Vagina (tissue), 2 donors: Measurements from ENCODE around the gene LRRC7.

ENCODE experiments used
- CTCF ChIP-seq, 3 experiments: fragments of 450-650 bp in 2 of 3; fragments of 200-600 bp in 1 of 3; sonication (generic) in 1 of 3; IDR thresholded peaks; one replicate each; pipeline ENCODE4 v1.5.1; 2017 to 2019; ENCODE audit warnings: antibody characterized with exemption in 3 of 3, mild to moderate bottlenecking in 2 of 3, moderate library complexity in 2 of 3
- POLR2A ChIP-seq, 2 donors: fragments of 450-650 bp; IDR thresholded peaks; one replicate each; pipeline ENCODE4 v1.6.1; 2017; ENCODE audit warnings: antibody characterized with exemption in 2 of 2, mild to moderate bottlenecking in 2 of 2, moderate library complexity in 2 of 2

DNA sequence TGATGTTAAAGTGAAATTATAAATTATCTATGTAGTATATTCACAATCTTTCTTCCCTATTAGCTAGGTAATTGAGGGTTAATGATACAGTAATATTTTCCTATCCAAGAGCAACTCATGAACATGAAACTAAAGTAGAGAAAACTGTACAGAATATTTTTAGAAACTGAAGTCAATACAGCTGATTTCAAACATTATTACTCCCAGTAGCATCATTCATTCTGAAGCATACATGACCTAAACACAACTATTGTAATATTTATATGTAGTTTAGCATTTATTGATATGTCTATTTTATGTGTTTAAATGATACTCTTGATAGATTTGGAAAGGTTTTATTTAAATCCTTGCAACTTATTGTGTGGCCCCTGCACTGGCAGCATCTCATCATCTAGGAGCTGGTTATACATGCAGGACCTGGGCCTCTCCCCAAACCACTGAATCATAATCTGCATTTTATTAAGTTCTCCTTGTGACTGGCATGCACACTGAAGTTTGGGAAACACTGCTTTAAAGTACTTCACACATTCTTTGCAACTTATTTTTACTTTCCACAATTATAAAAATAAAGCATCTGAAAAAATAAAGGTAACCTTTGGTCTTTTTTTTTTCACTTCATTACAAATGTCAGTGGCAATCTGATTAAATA lies 437.8 kb downstream of the LRRC7 start:
- TF ChIP-seq CTCF (IDR thresholded peaks at IDR 0.05): no peak
- TF ChIP-seq POLR2A (IDR thresholded peaks at IDR 0.05): no peak
